Prostate gland (tissue), 2 donors: ENCODE measurements around the gene MVB12B. TPM values are rescaled to one million over a fixed set of nuclear protein-coding genes. Genes with fewer than 3 reads are reported as not detected.

ENCODE experiments used
- DNase-seq: peaks from one replicate; pipeline ENCODE4 v3.0.0-alpha.2; 2019; ENCODE audit warnings: low spot score
- H3K27ac ChIP-seq, 2 donors: fragments of 200-600 bp; sonication (generic); 2 replicates each; pipeline ENCODE4 v1.5.1; 2017 to 2019
- H3K27me3 ChIP-seq: fragments of 200-600 bp; sonication (generic); replicated peaks from 2 replicates; pipeline ENCODE4 v1.5.1; 2019; ENCODE audit not compliant: insufficient read depth
- H3K36me3 ChIP-seq, 2 donors: fragments of 200-600 bp; sonication (generic); 1 replicate in 1 of 2; 2 replicates in 1 of 2; pipeline versions ENCODE4 v1.5.1 to v1.8.1; 2017 to 2019
- H3K4me1 ChIP-seq: fragments of 200-600 bp; sonication (generic); replicated peaks from 2 replicates; pipeline ENCODE4 v1.5.1; 2019
- H3K4me3 ChIP-seq, 2 donors: fragments of 200-600 bp; sonication (generic); 2 replicates each; pipeline ENCODE4 v1.5.1; 2017 to 2019
- H3K9me3 ChIP-seq: fragments of 200-600 bp; sonication (generic); 2 replicates; pipeline ENCODE4 v1.5.1; 2017
- CTCF ChIP-seq, 4 experiments: fragments of 200-600 bp in 2 of 4; fragments of 450-650 bp in 2 of 4; sonication (generic) in 2 of 4; IDR thresholded peaks; 1 replicate in 3 of 4; 2 replicates in 1 of 4; pipeline ENCODE4 v1.5.1; 2016 to 2019; ENCODE audit warnings: antibody characterized with exemption in 4 of 4, mild to moderate bottlenecking in 2 of 4, moderate library complexity in 2 of 4
- POLR2A ChIP-seq: fragments of 450-650 bp; IDR thresholded peaks from one replicate; pipeline ENCODE4 v1.6.1; 2016; ENCODE audit warnings: antibody characterized with exemption, mild to moderate bottlenecking
- POLR2AphosphoS5 ChIP-seq: sonication (generic); formaldehyde crosslinking; IDR thresholded peaks from one replicate; pipeline ENCODE4 v1.6.1; 2017; ENCODE audit warnings: antibody characterized with exemption
- WGBS: methylation state at CpG from one replicate; pipeline ENCODE4 v1.1.5; 2018; 5-methylcytosine and 5-hydroxymethylcytosine counted together
- intact Hi-C: fragments of 100-400 bp; cut with DNase I; formaldehyde crosslinking; loops from one replicate; pipeline ENCODE4 v1.14.2; 2022
- total RNA-seq, 2 donors: library from RNA; depleted of rRNA; stranded (reverse); fragments of >200 nt; gene quantifications; one replicate each; pipeline ENCODE4 v1.1.0, GENCODE V29; 2016

The MVB12B gene
- total RNA-seq, 2 donors from 2014 or later: 17.3 to 28.4 TPM

GRCh38 chr9:126365780-126366179, 39.2 kb downstream of the MVB12B start:
- no peaks in the 10 kb centered on the region for H3K36me3 ChIP-seq
- no peak overlapping the region for H3K27ac ChIP-seq
- no peaks in the 10 kb centered on the region for H3K9me3 ChIP-seq
- no peak for DNase-seq
- H3K4me1 ChIP-seq: peaks cover 4% of the 10 kb centered on the region
- H3K27me3 ChIP-seq: no peaks in the 10 kb centered on the region
- WGBS: 88% methylated on average over 3 of the region's 3 CpGs
- H3K4me3 ChIP-seq: no peak overlapping the region
- no peak for TF ChIP-seq POLR2AphosphoS5
- no peak for TF ChIP-seq CTCF (IDR thresholded peaks at IDR 0.05)
- no peak for TF ChIP-seq POLR2A
- intact Hi-C loops: no loop called here

DNA sequence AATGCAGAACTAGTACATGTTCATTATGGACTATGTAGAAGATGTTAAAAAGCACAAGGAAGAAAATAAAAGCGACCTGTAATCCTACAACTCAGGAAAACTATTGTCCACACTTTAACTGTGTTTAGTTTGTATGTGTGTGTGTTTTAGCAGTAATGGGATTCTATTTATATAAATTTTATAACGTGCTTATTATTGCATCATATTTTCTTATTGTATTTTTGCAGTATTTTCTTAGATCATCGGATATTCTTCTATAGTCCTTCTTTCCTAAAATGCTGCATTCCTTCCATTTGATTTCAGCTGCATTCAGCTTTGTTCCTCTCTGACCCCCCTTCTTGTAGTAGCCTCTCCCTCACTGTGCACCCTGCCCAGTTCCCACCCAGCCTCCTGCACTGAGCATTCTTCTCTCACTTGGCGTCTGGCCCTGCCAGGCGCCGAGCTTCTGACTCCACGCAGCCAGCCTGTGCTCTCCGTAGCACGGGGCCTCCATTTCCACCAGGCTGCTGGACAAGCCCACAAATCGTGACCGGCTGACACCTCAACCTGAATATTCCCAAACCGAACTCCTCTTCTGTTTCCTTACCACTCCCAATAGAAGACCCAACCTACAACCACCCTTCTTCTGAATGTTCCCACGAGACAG, 39.9 kb downstream of the MVB12B start:
- Histone ChIP-seq H3K27ac (peak overlapping the region in 1 of 2 donors; percentile 26), H3K36me3 (no peaks in the 10 kb centered on the region), H3K4me1 (peaks cover 4% of the 10 kb centered on the region), H3K9me3 (no peaks in the 10 kb centered on the region), H3K4me3 (no peak overlapping the region), H3K27me3 (no peaks in the 10 kb centered on the region)
- TF ChIP-seq POLR2A: no peak
- TF ChIP-seq CTCF (IDR thresholded peaks at IDR 0.05): no peak
- no peak for TF ChIP-seq POLR2AphosphoS5
- intact Hi-C loops: no loop called here
- WGBS: 23% methylated on average over 13 of the region's 13 CpGs
- DNase-seq: no peak

GRCh38 chr9:126367139-126367538, 40.5 kb downstream of the MVB12B start:
- intact Hi-C loops: no loop called here
- WGBS: 66% methylated on average over 13 of the region's 13 CpGs
- DNase-seq: no peak
- Histone ChIP-seq H3K36me3 (no peaks in the 10 kb centered on the region), H3K9me3 (no peaks in the 10 kb centered on the region), H3K4me1 (peaks cover 4% of the 10 kb centered on the region), H3K27ac (peak overlapping the region in 1 of 2 donors; percentile 26), H3K4me3 (no peak overlapping the region), H3K27me3 (no peaks in the 10 kb centered on the region)
- TF ChIP-seq CTCF (IDR thresholded peaks at IDR 0.05): no peak
- no peak for TF ChIP-seq POLR2A
- no peak for TF ChIP-seq POLR2AphosphoS5

GRCh38 chr9:126367616-126368015, 41.0 kb downstream of the MVB12B start:
- DNase-seq: no peak
- Histone ChIP-seq H3K27ac (peak overlapping the region in 1 of 2 donors; percentile 26), H3K4me3 (no peak overlapping the region), H3K27me3 (no peaks in the 10 kb centered on the region), H3K9me3 (no peaks in the 10 kb centered on the region), H3K4me1 (peaks cover 4% of the 10 kb centered on the region), H3K36me3 (no peaks in the 10 kb centered on the region)
- intact Hi-C loops: no loop called here
- TF ChIP-seq CTCF (IDR thresholded peaks at IDR 0.05) (no peak), POLR2AphosphoS5 (peak; percentile 8)
- WGBS: 15% methylated on average over 3 of the region's 3 CpGs

DNA sequence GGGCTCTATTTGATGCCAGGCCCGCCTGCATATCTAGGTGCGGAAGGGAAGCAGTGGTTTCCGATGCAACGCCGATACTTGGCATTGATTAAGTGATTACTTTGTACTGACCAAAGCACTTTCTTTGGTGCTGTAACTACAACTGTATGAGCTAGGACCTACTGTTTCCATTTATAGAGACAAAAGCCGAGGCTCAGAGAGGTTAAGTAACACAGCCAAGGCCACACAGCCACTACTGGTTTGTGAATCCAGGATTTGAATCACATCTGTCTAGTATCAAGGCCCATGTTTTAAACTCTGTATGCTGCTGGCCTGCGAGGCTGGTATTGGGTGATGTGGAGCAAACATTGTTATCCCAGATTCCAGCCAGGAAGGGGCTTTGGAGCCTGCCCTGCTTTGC, 41.4 kb downstream of the MVB12B start:
- no peak for DNase-seq
- Histone ChIP-seq H3K27me3 (no peaks in the 10 kb centered on the region), H3K36me3 (no peaks in the 10 kb centered on the region), H3K4me1 (peaks cover 4% of the 10 kb centered on the region), H3K4me3 (no peak overlapping the region), H3K9me3 (no peaks in the 10 kb centered on the region), H3K27ac (no peak overlapping the region)
- intact Hi-C loops: no loop called here
- 74% methylated on average over 7 of the region's 7 CpGs for WGBS
- no peak for TF ChIP-seq POLR2AphosphoS5
- TF ChIP-seq CTCF (IDR thresholded peaks at IDR 0.05): no peak
- TF ChIP-seq POLR2A: no peak
